H1 (cell line): ENCODE measurements around the gene ENPP3. TPM values are rescaled to one million over a fixed set of nuclear protein-coding genes. Genes with fewer than 3 reads are reported as not detected.

Experiments used
- BCL11A ChIP-seq, 2 experiments: IDR thresholded peaks; one replicate each; pipeline ENCODE4 v1.6.1; 2011; ENCODE audit warnings: low read depth in 2 of 2, low read length in 2 of 2, mild to moderate bottlenecking in 2 of 2
- CTBP2 ChIP-seq: IDR thresholded peaks from 2 replicates; pipeline ENCODE4 v1.7.0; 2011; ENCODE audit warnings: borderline replicate concordance, mild to moderate bottlenecking, moderate library complexity, mixed read lengths, low read length; ENCODE audit not compliant: insufficient read depth, insufficient read length
- GABPA ChIP-seq: IDR thresholded peaks from 2 replicates; pipeline ENCODE4 v1.6.1; 2011; ENCODE audit warnings: mild to moderate bottlenecking, low read length, moderate library complexity, borderline replicate concordance; ENCODE audit not compliant: insufficient read depth
- GTF2F1 ChIP-seq: IDR thresholded peaks from 2 replicates; pipeline ENCODE4 v1.6.1; 2012; ENCODE audit warnings: low read depth, low read length, improper control_type of control experiment, borderline replicate concordance
- MAFK ChIP-seq: IDR thresholded peaks from 2 replicates; pipeline ENCODE4 v1.6.1; 2012; ENCODE audit warnings: low read depth, mild to moderate bottlenecking, improper control_type of control experiment, low read length
- polyA plus RNA-seq, 7 experiments: library from polyadenylated mRNA; depleted of rRNA in 3 of 7; stranded (reverse) in 5 of 7; unstranded in 2 of 7; fragments of >200 nt in 5 of 7; fragments of 200-250 nt in 2 of 7; gene quantifications; 1 replicate in 5 of 7; 2 replicates in 1 of 7; 4 replicates in 1 of 7; pipeline versions ENCODE4 v1.2.1 to v1.2.3, GENCODE V29; 2011 to 2013; ENCODE audit warnings: missing spikeins in 2 of 7, mixed read lengths in 2 of 7
- total RNA-seq: library from RNA; stranded (reverse); fragmentation: NEBNext Ultra II Directional; extraction: Animal tissue kit (Norgen Biotek cat#: 25700); gene quantifications from 2 replicates; pipeline ENCODE4 v1.2.1, GENCODE V29; 2021
- TF ChIP-seq, protein P1 (sequence below): IDR thresholded peaks from 2 replicates; pipeline ENCODE4 v1.6.1; 2012; ENCODE audit warnings: low read length, inconsistent platforms
- TF ChIP-seq, protein P2 (sequence below): IDR thresholded peaks from 2 replicates; pipeline ENCODE4 v1.6.1; 2012; ENCODE audit warnings: inconsistent platforms

The ENPP3 gene
- total and polyA plus RNA-seq, 2 of the 8 experiments (the other 6 are each of a cell fraction or from before 2014, with no cell fraction given), result 0.11 TPM; not detected in 1

GRCh38 chr6:131657630-131658111 lies 20.6 kb downstream of the ENPP3 start (continued):
- TF ChIP-seq, protein P1, sequence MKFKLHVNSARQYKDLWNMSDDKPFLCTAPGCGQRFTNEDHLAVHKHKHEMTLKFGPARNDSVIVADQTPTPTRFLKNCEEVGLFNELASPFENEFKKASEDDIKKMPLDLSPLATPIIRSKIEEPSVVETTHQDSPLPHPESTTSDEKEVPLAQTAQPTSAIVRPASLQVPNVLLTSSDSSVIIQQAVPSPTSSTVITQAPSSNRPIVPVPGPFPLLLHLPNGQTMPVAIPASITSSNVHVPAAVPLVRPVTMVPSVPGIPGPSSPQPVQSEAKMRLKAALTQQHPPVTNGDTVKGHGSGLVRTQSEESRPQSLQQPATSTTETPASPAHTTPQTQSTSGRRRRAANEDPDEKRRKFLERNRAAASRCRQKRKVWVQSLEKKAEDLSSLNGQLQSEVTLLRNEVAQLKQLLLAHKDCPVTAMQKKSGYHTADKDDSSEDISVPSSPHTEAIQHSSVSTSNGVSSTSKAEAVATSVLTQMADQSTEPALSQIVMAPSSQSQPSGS, result no peak
- TF ChIP-seq GTF2F1 (no peak), MAFK (no peak), BCL11A (IDR thresholded peaks at IDR 0.05; ENCODE audit: low read depth in 2 of 2, low read length in 2 of 2) (no peak), GABPA (no peak), CTBP2 (no peak)
- TF ChIP-seq, protein P2, sequence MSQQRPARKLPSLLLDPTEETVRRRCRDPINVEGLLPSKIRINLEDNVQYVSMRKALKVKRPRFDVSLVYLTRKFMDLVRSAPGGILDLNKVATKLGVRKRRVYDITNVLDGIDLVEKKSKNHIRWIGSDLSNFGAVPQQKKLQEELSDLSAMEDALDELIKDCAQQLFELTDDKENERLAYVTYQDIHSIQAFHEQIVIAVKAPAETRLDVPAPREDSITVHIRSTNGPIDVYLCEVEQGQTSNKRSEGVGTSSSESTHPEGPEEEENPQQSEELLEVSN, result no peak
- TF ChIP-seq, all 59 proteins: peak for 0
